ENCODE measurements around the gene CLDN2.

CLDN2 gene

DNA sequence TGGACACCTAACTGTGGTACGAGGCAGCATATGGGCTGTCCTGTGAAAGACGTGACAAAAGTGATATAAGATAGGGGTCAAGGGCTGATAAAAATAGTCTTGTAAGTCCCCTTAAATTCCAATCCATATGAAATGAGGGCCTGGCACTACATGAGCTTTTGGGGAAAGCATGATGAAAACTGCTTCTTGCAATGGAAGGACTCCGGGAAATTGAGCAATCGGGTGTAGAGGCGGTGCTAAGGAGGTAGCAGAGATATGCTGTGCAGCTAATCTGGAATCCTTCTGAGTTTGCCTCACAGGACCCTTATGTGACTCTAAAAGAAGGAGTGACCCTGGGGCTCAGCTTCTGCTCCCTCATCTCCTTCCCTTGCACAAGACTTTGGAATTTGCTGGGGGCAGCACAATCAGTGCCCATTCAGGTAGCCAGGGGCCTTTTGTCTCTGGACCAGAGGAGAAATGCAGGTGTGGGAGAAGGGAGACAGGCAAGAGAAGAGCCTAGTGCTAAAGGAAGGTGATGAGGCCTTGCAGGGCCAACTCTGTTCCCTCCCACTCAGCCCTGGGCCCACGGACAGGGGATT is 12.8 kb downstream of the CLDN2 start:
- TF ChIP-seq, protein P1, sequence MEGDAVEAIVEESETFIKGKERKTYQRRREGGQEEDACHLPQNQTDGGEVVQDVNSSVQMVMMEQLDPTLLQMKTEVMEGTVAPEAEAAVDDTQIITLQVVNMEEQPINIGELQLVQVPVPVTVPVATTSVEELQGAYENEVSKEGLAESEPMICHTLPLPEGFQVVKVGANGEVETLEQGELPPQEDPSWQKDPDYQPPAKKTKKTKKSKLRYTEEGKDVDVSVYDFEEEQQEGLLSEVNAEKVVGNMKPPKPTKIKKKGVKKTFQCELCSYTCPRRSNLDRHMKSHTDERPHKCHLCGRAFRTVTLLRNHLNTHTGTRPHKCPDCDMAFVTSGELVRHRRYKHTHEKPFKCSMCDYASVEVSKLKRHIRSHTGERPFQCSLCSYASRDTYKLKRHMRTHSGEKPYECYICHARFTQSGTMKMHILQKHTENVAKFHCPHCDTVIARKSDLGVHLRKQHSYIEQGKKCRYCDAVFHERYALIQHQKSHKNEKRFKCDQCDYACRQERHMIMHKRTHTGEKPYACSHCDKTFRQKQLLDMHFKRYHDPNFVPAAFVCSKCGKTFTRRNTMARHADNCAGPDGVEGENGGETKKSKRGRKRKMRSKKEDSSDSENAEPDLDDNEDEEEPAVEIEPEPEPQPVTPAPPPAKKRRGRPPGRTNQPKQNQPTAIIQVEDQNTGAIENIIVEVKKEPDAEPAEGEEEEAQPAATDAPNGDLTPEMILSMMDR (IDR thresholded peaks at IDR 0.05; ENCODE audit: insufficient read depth, low read length, poor library complexity, severe bottlenecking): no peak
- Histone ChIP-seq H3K27me3 (replicated peaks; ENCODE audit: control insufficient read depth, insufficient read depth, low read length) (peaks cover 1% of the 10 kb centered on the region; the same call in 1 of the 2 replicates), H3K36me3 (ENCODE audit: control insufficient read depth, insufficient read depth, low read length) (no peaks in the 10 kb centered on the region), H3K4me3 (replicated peaks; ENCODE audit: low read depth, low read length) (no peak overlapping the region)
- no peak for DNase-seq (ENCODE audit: extremely low read depth, insufficient read length)

DNA sequence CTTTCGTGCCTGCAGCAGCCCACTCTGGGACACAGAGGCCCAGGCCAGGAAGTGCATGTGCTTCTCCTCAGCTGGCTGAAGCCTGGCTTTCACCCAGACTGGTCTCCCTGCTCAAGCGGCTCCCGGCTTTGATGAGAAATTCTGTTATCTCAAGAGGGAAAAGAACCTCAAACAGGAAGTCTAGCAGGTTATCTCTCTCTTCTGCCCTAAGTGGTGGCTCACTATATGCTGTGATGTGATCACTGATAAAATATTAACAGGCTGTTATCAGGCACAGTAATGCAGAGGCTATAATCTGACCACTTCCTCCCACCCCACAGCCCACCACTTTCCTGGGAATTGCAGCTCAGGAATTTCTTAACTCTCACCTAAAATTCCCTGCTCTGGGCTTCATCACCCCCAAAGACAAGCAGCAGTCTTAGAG is 13.3 kb downstream of the CLDN2 start:
- TF ChIP-seq, protein P1 (IDR thresholded peaks at IDR 0.05; ENCODE audit: insufficient read depth, low read length, poor library complexity, severe bottlenecking): no peak
- no peak for DNase-seq (ENCODE audit: extremely low read depth, insufficient read length)
- Histone ChIP-seq H3K36me3 (ENCODE audit: control insufficient read depth, insufficient read depth, low read length) (no peaks in the 10 kb centered on the region), H3K27me3 (replicated peaks; ENCODE audit: control insufficient read depth, insufficient read depth, low read length) (peaks cover 1% of the 10 kb centered on the region; the same call in 1 of the 2 replicates), H3K4me3 (replicated peaks; ENCODE audit: low read depth, low read length) (no peak overlapping the region)

DNA sequence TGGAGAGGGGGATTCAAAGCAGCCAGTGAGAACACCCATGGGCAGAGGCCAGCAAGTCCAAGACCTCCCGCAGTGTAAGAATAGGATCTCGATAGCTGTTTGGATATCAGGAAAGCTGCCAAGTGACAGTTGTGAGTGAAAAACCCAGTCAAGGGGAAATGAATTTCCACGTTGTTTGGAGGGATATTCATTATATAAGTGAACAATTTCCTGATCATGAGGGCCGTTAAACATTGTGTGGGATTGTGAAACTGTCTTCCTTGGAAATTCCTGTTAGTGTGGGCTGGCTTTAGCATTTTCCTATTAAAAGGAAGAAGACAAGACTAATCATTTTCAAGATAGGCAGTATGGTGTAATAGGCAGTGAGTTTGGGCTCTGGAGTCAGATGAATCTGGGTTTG is 15.0 kb downstream of the CLDN2 start:
- H3K4me3 ChIP-seq (replicated peaks; ENCODE audit: low read depth, low read length): no peak overlapping the region
- DNase-seq (ENCODE audit: extremely low read depth, insufficient read length): no peak
- TF ChIP-seq, protein P1 (IDR thresholded peaks at IDR 0.05; ENCODE audit: insufficient read depth, low read length, poor library complexity, severe bottlenecking): no peak

DNA sequence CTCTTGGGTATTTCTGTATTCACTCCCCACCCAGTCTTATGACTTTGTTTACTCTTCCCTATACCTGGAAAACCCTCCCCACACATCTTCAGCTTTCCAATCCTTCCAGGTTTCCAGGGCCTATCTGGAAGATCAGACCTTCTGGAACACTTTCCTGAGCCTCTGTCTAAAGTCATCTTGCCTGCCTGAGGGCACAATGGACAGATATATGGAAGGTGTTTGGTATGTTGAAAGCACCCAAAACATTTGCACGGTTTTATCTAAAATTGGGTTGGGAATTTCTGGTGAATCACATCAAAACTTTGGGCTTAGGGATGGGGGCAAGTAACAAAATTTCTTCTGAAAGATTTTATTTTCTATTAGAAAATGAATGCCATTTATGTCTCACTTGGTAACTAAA is 16.0 kb downstream of the CLDN2 start:
- DNase-seq (ENCODE audit: extremely low read depth, insufficient read length): no peak
- H3K4me3 ChIP-seq (replicated peaks; ENCODE audit: low read depth, low read length): no peak overlapping the region
- TF ChIP-seq, protein P1 (IDR thresholded peaks at IDR 0.05; ENCODE audit: insufficient read depth, low read length, poor library complexity, severe bottlenecking): no peak
- no peaks in the 10 kb centered on the region for H3K36me3 ChIP-seq (ENCODE audit: control insufficient read depth, insufficient read depth, low read length)
- peaks cover 3% of the 10 kb centered on the region for H3K27me3 ChIP-seq (replicated peaks; ENCODE audit: control insufficient read depth, insufficient read depth, low read length)

More for the DNA sequence above, 15.0 kb downstream of the CLDN2 start:
- Histone ChIP-seq H3K27me3 (replicated peaks; ENCODE audit: control insufficient read depth, insufficient read depth, low read length) (peaks cover 3% of the 10 kb centered on the region), H3K36me3 (ENCODE audit: control insufficient read depth, insufficient read depth, low read length) (no peaks in the 10 kb centered on the region)

DNA sequence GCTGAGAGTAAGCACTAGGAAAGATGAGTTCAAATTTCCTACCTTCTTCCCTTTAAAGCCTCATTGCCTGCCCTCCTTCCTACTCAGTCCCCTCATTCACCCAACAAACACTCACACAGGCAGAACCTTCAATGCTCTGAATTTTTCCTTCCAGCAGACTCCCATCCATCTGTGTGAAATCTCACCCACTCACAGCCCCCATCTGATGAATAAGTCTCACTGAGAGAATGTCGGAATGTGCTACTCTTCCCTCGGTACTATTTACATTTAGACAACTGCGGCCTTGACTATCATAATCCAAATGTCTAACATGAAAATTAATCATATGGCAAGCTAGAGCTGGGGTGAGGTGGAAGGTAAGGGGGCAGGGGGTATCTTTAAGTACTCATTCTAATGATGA is 19.4 kb downstream of the CLDN2 start:
- no peak for DNase-seq (ENCODE audit: extremely low read depth, insufficient read length)
- Histone ChIP-seq H3K27me3 (replicated peaks; ENCODE audit: control insufficient read depth, insufficient read depth, low read length) (peaks cover 2% of the 10 kb centered on the region), H3K4me3 (replicated peaks; ENCODE audit: low read depth, low read length) (no peak overlapping the region), H3K36me3 (ENCODE audit: control insufficient read depth, insufficient read depth, low read length) (no peaks in the 10 kb centered on the region)
- TF ChIP-seq, protein P1 (IDR thresholded peaks at IDR 0.05; ENCODE audit: insufficient read depth, low read length, poor library complexity, severe bottlenecking): no peak

DNA sequence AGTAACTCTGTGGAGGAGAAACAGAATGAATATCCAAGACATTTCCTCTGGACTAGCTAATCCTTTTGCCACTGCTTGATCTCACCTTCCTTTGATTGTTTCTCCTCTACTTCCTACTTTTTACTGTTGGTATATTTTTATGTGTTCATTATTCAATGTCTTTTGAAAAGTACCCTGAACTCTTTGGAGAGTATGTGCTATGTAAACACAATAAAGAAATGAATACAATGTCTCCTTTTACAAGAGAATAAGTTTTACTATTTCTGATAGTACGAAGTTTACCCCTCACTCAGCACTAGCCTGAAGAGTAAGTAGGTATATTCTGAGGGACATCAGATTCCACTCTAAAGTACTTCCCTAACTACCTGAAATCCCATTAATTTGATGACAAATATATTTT is 19.9 kb downstream of the CLDN2 start:
- TF ChIP-seq, protein P1 (IDR thresholded peaks at IDR 0.05; ENCODE audit: insufficient read depth, low read length, poor library complexity, severe bottlenecking): no peak
- DNase-seq (ENCODE audit: extremely low read depth, insufficient read length): no peak
- H3K27me3 ChIP-seq (replicated peaks; ENCODE audit: control insufficient read depth, insufficient read depth, low read length): peaks cover 2% of the 10 kb centered on the region
- no peaks in the 10 kb centered on the region for H3K36me3 ChIP-seq (ENCODE audit: control insufficient read depth, insufficient read depth, low read length)
- H3K4me3 ChIP-seq (replicated peaks; ENCODE audit: low read depth, low read length): no peak overlapping the region
